Dendritic cell treated with granulocyte-macrophage colony-stimulating factor and Interleukin-4, amounts not matched to agents 40 ng/mL and 50 ng/mL, for 4 days (primary cell): ENCODE measurements around the gene KCND1.
"Not testable (repeated sequence)": the region's sequence is repeated elsewhere in the genome, so short reads cannot be mapped to it uniquely, and the experiment has no call there.

ENCODE experiments used
- H3K27ac Mint-ChIP-seq: one replicate; pipeline ENCODE4 v1.8.0; 2022; ENCODE audit warnings: mild to moderate bottlenecking, mixed read lengths
- H3K27me3 Mint-ChIP-seq: one replicate; pipeline ENCODE4 v1.8.0; 2022; ENCODE audit warnings: mild to moderate bottlenecking, mixed read lengths
- H3K36me3 Mint-ChIP-seq: one replicate; pipeline ENCODE4 v1.8.0; 2022; ENCODE audit warnings: low read depth, mixed read lengths
- H3K4me1 Mint-ChIP-seq: one replicate; pipeline ENCODE4 v1.8.0; 2022; ENCODE audit warnings: low read depth, mixed read lengths
- H3K4me3 Mint-ChIP-seq: one replicate; pipeline ENCODE4 v1.8.0; 2022; ENCODE audit warnings: mild to moderate bottlenecking, moderate library complexity, mixed read lengths
- H3K9me3 Mint-ChIP-seq: one replicate; pipeline ENCODE4 v1.8.0; 2022; ENCODE audit warnings: mixed read lengths
- intact Hi-C: fragments of 100-400 bp; cut with micrococcal nuclease; formaldehyde crosslinking; loops from one replicate; pipeline ENCODE4 v1.15.0; 2022

KCND1 gene

DNA sequence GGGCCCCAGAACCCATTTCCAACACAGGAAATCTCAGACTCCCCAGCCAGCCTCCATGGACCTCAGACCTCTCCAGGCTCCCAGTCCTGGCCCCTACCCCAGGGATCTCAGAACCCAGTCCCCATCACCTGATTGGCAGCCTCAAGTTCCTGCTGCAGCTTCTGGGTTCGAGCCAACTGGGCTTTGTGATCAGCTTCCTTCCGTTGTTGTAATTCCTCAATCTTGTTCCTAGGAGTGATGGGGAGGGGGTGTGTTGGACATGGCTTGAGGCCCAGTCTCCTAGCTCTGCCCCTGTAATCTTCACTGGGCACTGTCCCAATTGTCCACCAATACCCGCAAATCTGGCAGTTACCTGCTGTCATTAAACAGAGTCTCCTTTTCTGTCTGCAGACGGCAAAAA lies 17.8 kb upstream of the KCND1 start:
- H3K27ac Mint-ChIP-seq, result no peak overlapping the region
- H3K36me3 Mint-ChIP-seq, result peaks cover 86% of the 10 kb centered on the region
- no peaks in the 10 kb centered on the region for H3K4me1 Mint-ChIP-seq
- H3K27me3 Mint-ChIP-seq, result no peaks in the 10 kb centered on the region
- no peaks in the 10 kb centered on the region for H3K9me3 Mint-ChIP-seq
- H3K4me3 Mint-ChIP-seq, result no peak overlapping the region
- intact Hi-C loops, result loop anchor here (10.0 kb wide), 1 partner anchor 45 kb away; no protein-coding TSS in a partner anchor

DNA sequence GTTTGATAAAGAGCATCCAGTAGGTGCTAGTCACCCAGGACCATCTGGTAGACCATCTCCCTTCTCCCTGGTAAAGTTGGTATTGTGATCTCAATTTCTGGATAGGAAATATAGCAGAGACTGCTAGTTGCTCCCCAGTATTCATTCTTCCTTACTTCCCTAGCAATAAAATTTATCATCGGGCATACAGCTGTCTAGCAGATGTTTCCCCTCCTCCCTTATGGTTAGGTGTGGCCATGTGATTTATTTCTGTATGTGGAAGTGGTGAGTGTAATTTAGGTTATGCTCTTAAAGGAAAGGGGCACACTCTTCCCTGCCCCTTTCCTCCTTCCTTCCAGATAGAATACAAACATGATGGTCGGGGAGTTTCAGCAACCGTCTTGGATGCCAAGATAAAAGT lies 12.3 kb upstream of the KCND1 start:
- intact Hi-C loops, result loop anchor here (10.0 kb wide), 1 partner anchor 51 kb away; no protein-coding TSS in a partner anchor
- Mint-ChIP-seq H3K27me3 (no peaks in the 10 kb centered on the region), H3K36me3 (peaks cover 87% of the 10 kb centered on the region), H3K4me1 (peaks cover 7% of the 10 kb centered on the region), H3K27ac (no peak overlapping the region), H3K9me3 (no peaks in the 10 kb centered on the region), H3K4me3 (no peak overlapping the region)

DNA sequence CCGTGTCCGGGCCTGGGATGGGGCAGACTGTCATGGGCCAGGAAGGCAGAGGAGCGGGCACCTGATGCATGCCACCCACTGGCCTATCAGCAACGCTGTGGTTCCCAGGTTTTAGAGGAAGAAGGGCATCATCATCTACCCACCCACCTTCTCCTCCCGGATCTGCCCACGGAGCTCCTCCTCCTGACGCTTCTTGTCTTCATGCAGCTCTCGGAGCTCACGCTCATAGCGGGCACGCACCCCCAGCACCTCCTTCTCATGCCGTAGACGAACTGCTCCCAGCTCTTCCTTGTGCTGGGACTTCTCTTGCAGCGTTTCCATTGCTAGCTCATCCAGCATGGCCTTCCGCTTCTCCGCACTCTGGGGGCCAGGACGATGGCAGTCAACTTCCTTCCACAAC lies 11.4 kb upstream of the KCND1 start:
- Mint-ChIP-seq H3K9me3 (no peaks in the 10 kb centered on the region), H3K4me1 (peaks cover 7% of the 10 kb centered on the region), H3K36me3 (peaks cover 87% of the 10 kb centered on the region), H3K27ac (no peak overlapping the region), H3K27me3 (no peaks in the 10 kb centered on the region), H3K4me3 (no peak overlapping the region)
- intact Hi-C loops, result loop anchor here (10.0 kb wide), 1 partner anchor 52 kb away; no protein-coding TSS in a partner anchor

DNA sequence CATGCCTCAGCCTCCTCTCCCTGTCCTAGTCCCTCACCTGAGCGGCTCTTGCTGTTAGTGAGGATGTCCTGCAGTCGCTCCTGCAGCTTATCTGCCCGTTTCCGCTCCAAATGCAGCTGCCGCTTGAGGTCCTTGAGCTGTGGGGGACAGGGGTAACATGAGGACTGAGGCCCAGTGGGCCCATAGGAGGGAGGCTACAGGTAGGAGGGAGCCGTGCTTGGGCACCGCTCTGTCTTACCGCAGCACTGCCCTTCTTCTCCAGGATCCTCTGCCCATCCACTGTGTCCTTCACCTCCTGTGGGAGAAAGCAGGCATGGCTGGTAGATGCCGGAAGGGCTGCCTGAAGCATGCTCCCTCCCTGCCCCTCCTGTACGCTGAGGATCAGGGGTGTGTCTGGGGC lies 9.5 kb upstream of the KCND1 start:
- H3K36me3 Mint-ChIP-seq, result peaks cover 95% of the 10 kb centered on the region
- no peak overlapping the region for H3K27ac Mint-ChIP-seq
- intact Hi-C loops, result loop anchor here (10.0 kb wide), 1 partner anchor 54 kb away; no protein-coding TSS in a partner anchor
- H3K4me1 Mint-ChIP-seq, result peaks cover 7% of the 10 kb centered on the region
- no peak overlapping the region for H3K4me3 Mint-ChIP-seq
- H3K27me3 Mint-ChIP-seq, result no peaks in the 10 kb centered on the region
- H3K9me3 Mint-ChIP-seq, result no peaks in the 10 kb centered on the region

DNA sequence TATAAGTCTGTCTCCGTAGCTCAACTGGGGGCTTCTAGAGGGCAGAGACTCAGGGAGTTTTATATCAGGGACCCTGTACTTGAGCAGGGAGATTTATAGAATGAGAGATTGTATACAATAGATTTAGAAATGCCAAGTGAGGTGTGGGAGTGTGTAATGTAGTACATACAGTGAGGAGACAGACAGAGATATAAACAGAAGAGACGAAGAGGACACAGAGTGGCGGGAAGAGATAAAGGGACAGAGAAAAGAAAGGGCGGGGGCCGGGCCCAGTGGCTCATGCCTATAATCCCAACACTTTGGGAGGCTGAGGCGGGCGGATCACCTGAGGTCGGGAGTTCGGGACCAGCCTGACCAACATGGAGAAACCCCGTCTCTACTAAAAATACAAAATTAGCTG lies 8.7 kb upstream of the KCND1 start:
- not testable (repeated sequence) for H3K9me3 Mint-ChIP-seq, H3K4me3 Mint-ChIP-seq, H3K4me1 Mint-ChIP-seq, H3K27me3 Mint-ChIP-seq
- H3K27ac Mint-ChIP-seq, result peak overlapping the region; percentile 14
- intact Hi-C loops, result loop anchor here (10.0 kb wide), 1 partner anchor 54 kb away; no protein-coding TSS in a partner anchor
- H3K36me3 Mint-ChIP-seq, result peaks cover 95% of the 10 kb centered on the region

DNA sequence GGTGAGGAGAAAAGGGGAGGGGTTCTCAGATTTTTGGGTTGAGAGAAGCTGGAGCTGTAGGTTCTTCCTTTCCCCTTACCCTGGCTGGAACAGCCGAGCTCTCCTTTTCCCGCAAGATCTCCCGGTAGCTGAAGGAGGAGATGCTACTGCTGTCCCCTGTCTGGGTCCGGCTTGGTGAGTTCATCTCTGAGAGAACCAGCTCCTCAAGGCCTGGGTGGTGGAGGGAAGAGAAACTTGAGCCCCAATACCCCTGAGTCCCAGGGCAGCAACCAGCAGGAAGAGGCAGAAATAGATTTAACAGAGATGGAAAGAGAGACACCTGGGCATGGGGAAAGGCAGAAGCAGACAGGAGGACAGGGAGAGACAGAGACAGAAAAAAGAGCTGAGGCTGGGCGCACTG lies 6.6 kb upstream of the KCND1 start:
- intact Hi-C loops, result no loop called here
- Mint-ChIP-seq H3K4me3 (no peak overlapping the region), H3K4me1 (peaks cover 3% of the 10 kb centered on the region), H3K27ac (no peak overlapping the region), H3K36me3 (peaks cover 97% of the 10 kb centered on the region), H3K27me3 (no peaks in the 10 kb centered on the region), H3K9me3 (no peaks in the 10 kb centered on the region)

DNA sequence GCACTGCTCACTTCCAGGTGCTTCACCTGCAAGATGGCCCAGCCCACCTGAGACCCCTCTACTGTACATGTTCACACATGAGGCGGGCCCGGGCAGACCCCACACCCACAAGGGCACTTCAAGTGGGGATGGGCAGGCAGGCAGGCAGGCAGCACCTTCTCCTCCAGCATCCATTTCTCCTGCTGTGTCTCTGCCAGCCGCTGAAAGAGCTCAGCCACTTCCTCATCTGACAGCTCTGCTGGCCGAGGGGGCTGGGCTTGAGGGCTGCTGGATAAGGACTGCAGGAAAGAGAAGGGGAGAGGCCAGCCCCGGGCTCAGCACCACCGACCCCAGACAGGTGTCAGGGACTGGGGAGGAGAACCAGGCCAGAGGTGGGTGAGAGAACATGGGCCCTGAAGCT lies 4.4 kb upstream of the KCND1 start:
- Mint-ChIP-seq H3K4me3 (no peak overlapping the region), H3K4me1 (peaks cover 23% of the 10 kb centered on the region), H3K36me3 (peaks cover 81% of the 10 kb centered on the region), H3K27me3 (peaks cover 7% of the 10 kb centered on the region), H3K9me3 (no peaks in the 10 kb centered on the region), H3K27ac (peak overlapping the region; percentile 8)
- intact Hi-C loops, result no loop called here

DNA sequence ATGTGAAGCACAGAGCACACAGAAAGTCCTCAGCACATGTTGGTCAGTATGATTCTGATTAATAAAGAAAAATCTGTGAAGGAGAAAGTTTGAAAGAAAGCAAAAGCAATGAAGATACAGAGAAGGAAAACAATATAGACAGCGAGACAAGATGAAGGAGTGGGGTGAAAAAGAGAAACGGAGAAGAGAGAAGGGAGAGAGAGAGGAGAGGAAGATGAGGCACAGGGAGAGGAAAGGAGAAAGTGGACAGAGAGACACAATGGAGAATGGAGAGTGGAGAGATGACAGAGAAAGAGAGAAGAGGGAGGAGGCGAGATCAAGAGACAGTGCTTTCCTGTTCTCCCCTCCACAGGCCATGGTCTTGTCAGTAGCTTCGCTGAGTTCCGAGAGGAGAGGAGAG lies 3.9 kb upstream of the KCND1 start:
- H3K4me1 Mint-ChIP-seq, result peaks cover 25% of the 10 kb centered on the region
- H3K4me3 Mint-ChIP-seq, result no peak overlapping the region
- peak overlapping the region; percentile 8 for H3K27ac Mint-ChIP-seq
- no peaks in the 10 kb centered on the region for H3K9me3 Mint-ChIP-seq
- H3K27me3 Mint-ChIP-seq, result peaks cover 9% of the 10 kb centered on the region
- intact Hi-C loops, result no loop called here
- peaks cover 76% of the 10 kb centered on the region for H3K36me3 Mint-ChIP-seq

DNA sequence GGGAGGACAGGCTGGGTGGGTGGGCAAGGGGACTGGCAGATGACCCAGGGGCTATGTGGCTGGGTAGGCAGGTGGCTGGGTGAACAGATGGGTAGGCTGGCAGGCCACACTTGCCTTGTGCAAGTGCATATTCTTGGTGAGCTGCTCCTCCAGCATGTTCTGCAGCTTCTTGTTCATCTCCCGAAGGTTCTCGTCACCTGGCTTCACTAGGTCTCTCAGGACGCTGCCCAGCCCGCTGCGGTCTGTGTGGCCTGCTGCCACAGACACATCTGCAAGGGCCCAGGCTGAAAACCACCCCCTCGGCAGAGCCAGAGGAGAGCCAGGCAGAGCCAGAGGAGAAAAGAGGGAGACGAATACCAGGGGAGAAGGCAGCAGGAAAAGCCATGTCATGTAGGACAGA lies 3.4 kb upstream of the KCND1 start:
- peaks cover 25% of the 10 kb centered on the region for H3K4me1 Mint-ChIP-seq
- peak overlapping the region; percentile 8 for H3K27ac Mint-ChIP-seq
- peaks cover 71% of the 10 kb centered on the region for H3K36me3 Mint-ChIP-seq
- intact Hi-C loops, result no loop called here
- no peak overlapping the region for H3K4me3 Mint-ChIP-seq
- no peaks in the 10 kb centered on the region for H3K9me3 Mint-ChIP-seq
- peaks cover 13% of the 10 kb centered on the region for H3K27me3 Mint-ChIP-seq

DNA sequence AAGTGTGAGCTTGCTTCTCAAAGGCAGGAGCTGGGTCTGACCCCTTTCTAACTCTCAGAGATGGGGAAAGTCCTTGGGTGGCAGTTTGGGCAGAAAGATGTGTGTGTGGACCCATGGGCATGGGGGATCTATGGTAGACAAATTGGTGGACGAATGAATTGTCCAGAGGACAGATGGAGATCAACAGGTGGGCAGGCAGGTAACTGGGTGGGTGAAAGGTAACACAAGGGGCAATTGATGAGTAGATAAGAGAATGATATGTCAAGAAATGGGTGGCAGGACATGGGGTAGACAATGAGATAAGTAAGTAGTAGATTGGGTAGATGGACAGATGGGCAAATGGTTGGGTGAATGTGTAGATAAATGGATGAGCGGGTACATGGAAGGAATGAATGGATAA lies 2.9 kb upstream of the KCND1 start:
- H3K9me3 Mint-ChIP-seq, result no peaks in the 10 kb centered on the region
- no peak overlapping the region for H3K4me3 Mint-ChIP-seq
- intact Hi-C loops, result no loop called here
- peaks cover 25% of the 10 kb centered on the region for H3K4me1 Mint-ChIP-seq
- peaks cover 66% of the 10 kb centered on the region for H3K36me3 Mint-ChIP-seq
- peaks cover 13% of the 10 kb centered on the region for H3K27me3 Mint-ChIP-seq
- H3K27ac Mint-ChIP-seq, result no peak overlapping the region

DNA sequence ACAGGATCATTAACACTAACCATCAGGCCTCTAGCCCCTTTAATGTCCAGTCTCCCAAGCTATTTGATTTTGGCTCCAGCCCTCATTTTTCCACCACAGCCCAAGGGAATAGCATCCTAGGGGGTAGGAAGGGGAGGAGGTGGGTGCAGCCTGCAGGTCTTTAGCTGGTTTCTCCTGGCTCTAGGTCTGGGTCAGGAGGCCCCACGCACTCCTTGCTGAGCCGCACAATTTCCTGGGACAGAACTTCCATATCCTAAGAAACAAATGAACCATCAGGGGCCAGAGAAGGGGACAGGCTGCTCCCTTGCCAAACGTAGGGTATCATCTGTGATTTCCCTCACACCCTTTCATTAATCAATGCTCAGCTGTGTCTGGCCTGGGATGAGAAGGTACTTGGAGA lies 2.4 kb upstream of the KCND1 start:
- peaks cover 25% of the 10 kb centered on the region for H3K4me1 Mint-ChIP-seq
- H3K36me3 Mint-ChIP-seq, result peaks cover 64% of the 10 kb centered on the region
- H3K27me3 Mint-ChIP-seq, result peaks cover 13% of the 10 kb centered on the region
- H3K27ac Mint-ChIP-seq, result no peak overlapping the region
- H3K4me3 Mint-ChIP-seq, result no peak overlapping the region
- intact Hi-C loops, result no loop called here
- H3K9me3 Mint-ChIP-seq, result no peaks in the 10 kb centered on the region

DNA sequence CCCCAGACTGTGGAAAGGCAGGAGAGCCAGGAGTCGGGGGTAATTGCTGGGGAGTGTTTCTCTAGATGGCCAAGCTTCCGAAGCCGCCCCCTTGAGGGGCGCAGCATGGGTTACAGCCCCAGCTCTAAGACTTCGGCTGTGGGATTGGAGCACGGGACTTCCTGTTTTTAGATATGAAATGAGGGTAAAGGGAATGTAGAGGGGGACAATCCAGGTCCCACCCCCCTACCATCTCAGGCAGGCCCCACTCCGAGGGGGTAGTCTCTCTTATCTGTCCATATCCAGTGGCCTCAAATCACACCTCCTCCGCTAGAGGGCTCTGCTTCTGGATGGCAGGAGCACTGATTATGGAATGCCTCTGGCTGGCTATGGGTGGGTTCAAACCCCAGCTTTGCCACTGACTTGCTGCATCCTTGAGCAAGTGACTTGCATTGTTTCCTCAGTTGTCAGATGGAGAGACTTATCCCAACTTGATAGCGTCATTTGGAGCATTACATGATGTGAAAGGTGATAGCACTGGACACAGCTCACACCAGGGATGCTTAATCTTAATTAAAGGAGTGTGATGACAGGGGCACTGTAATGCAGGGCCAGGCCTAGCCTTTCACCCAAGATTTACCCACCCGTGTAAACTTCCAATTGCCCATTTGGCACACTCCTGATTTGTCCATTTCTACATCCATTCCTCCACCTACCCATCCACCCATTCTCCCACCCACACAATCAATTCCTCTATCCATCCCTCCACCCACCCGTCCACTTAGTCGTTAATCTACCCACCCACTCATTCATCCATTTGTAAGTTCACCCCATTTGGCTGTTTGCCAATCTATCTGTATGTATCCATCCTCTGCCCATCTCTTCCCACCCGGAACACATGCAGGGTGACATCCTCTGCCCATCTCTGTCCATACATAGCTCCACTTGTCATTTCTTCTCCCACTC lies 848 bp upstream of the KCND1 start:
- Mint-ChIP-seq H3K36me3 (peaks cover 48% of the 10 kb centered on the region), H3K4me3 (peak overlapping the region; percentile 27), H3K27me3 (peaks cover 13% of the 10 kb centered on the region), H3K27ac (no peak overlapping the region), H3K4me1 (peaks cover 25% of the 10 kb centered on the region), H3K9me3 (no peaks in the 10 kb centered on the region)
- intact Hi-C loops, result no loop called here

DNA sequence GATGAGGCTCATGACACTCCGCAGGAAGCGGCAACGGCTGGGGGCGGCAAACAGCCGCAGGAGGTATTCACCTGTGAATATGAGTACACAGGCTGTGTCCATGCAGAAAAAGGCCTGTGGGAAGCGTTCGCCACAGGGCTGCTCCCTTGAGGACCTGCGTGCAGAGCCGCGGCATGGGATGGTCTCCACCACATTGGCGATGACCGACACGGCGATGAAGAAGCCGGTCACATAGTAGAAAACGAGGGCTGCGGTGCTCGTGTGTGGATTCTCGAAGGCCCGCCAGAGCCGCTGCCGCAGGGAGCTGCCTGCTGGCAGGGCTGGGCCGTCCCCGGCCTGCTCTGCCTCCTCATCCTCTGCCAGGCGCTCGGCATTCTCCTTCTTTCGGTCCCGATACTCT lies 2.2 kb downstream of the KCND1 start:
- Mint-ChIP-seq H3K36me3 (peaks cover 18% of the 10 kb centered on the region), H3K27ac (no peak overlapping the region), H3K9me3 (no peaks in the 10 kb centered on the region), H3K27me3 (peaks cover 13% of the 10 kb centered on the region), H3K4me3 (no peak overlapping the region), H3K4me1 (peaks cover 25% of the 10 kb centered on the region)
- intact Hi-C loops, result no loop called here

DNA sequence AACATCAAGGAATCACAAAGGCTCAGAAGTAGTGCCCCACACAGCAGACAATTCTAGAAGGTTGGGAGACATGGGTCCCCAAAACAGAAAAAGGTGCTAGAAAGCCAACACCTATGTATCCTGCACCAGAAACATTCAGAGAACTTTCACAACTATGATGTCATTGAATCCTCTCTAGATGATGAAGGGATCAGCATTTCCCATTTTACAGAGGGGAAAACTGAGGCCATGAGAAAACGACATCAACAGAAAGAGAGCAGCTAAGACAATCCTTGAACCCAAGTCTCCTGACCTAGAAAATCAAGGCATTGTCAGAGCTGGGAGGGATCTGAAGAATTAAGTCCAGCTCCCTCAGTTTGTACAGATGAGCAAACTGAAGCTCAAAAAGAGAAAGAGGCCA lies 3.3 kb downstream of the KCND1 start:
- Mint-ChIP-seq H3K4me1 (peaks cover 24% of the 10 kb centered on the region), H3K9me3 (no peaks in the 10 kb centered on the region), H3K27ac (no peak overlapping the region), H3K36me3 (peaks cover 7% of the 10 kb centered on the region), H3K27me3 (peaks cover 13% of the 10 kb centered on the region), H3K4me3 (no peak overlapping the region)
- intact Hi-C loops, result no loop called here
